HG03095 (cell line): Measurements from ENCODE around the gene KIAA0513.
"Not testable (repeated sequence)": the region's sequence is repeated elsewhere in the genome, so short reads cannot be mapped to it uniquely, and the experiment has no call there.

Experiments
- ATAC-seq: cut with Tn5 transposase; IDR thresholded peaks from one replicate; pipeline ENCODE4 v1.9.1; 2021; ENCODE audit warnings: moderate library complexity; ENCODE audit not compliant: unreplicated experiment

The KIAA0513 gene

GRCh38 chr16:85028685-85029407 lies 1.3 kb downstream of the KIAA0513 start:
- ATAC-seq, result no peak

GRCh38 chr16:85029408-85029784 lies 1.8 kb downstream of the KIAA0513 start:
- ATAC-seq, result peak; percentile 38

- no peak for ATAC-seq
Measured at GRCh38 chr16:85029981-85030401, 2.4 kb downstream of the KIAA0513 start.

GRCh38 chr16:85031451-85031850 lies 3.9 kb downstream of the KIAA0513 start:
- ATAC-seq, result no peak

- not testable (repeated sequence) for ATAC-seq
Measured at GRCh38 chr16:85032187-85032586, 4.6 kb downstream of the KIAA0513 start.

- ATAC-seq, result no peak
Measured at GRCh38 chr16:85033171-85033570, 5.6 kb downstream of the KIAA0513 start.

GRCh38 chr16:85034591-85035433 lies 7.2 kb downstream of the KIAA0513 start:
- no peak for ATAC-seq

- ATAC-seq, result no peak
Measured at GRCh38 chr16:85036236-85037049, 8.8 kb downstream of the KIAA0513 start.

GRCh38 chr16:85037050-85037410 lies 9.4 kb downstream of the KIAA0513 start:
- ATAC-seq, result no peak

GRCh38 chr16:85037721-85038120 lies 10.1 kb downstream of the KIAA0513 start:
- no peak for ATAC-seq

- ATAC-seq, result no peak
Measured at GRCh38 chr16:85040685-85041084, 13.1 kb downstream of the KIAA0513 start.

GRCh38 chr16:85041219-85042166 lies 13.9 kb downstream of the KIAA0513 start:
- ATAC-seq, result no peak

- ATAC-seq, result no peak
Measured at GRCh38 chr16:85042167-85042526, 14.6 kb downstream of the KIAA0513 start.

- ATAC-seq, result no peak
Measured at GRCh38 chr16:85042606-85043005, 15.0 kb downstream of the KIAA0513 start.

GRCh38 chr16:85045077-85045476 lies 17.5 kb downstream of the KIAA0513 start:
- no peak for ATAC-seq

GRCh38 chr16:85045641-85046471 lies 18.3 kb downstream of the KIAA0513 start:
- ATAC-seq, result no peak

GRCh38 chr16:85046472-85046916 lies 18.9 kb downstream of the KIAA0513 start:
- ATAC-seq, result no peak

- ATAC-seq, result no peak
Measured at GRCh38 chr16:85046931-85047866, 19.6 kb downstream of the KIAA0513 start.
